K562 (cell line): ENCODE measurements around the gene STT3A.

Experiments
- BRCA1 ChIP-seq, 2 experiments: fragments of 450-650 bp in 1 of 2; sonication (generic) in 1 of 2; formaldehyde crosslinking in 1 of 2; IDR thresholded peaks; 2 replicates each; pipeline versions ENCODE4 v1.5.0 to v1.6.1; 2017 to 2020; ENCODE audit warnings: mild to moderate bottlenecking in 1 of 2, missing genetic modification reagents in 1 of 2
- CHCHD3 ChIP-seq: fragments of 250-450 bp; sonication (Bioruptor Pico); IDR thresholded peaks from 2 replicates; pipeline ENCODE4 v2.1.2; 2022; ENCODE audit warnings: mild to moderate bottlenecking
- FOS ChIP-seq: IDR thresholded peaks from 3 replicates; pipeline ENCODE4 v1.6.1; 2011; ENCODE audit not compliant: insufficient read length; ENCODE audit errors: extremely low read depth
- KDM1A ChIP-seq, 2 experiments: fragments of 450-650 bp; IDR thresholded peaks; 2 replicates each; pipeline ENCODE4 v1.6.1; 2016; ENCODE audit warnings: mild to moderate bottlenecking in 2 of 2
- NCOA1 ChIP-seq: fragments of 450-650 bp; IDR thresholded peaks from 2 replicates; pipeline ENCODE4 v1.6.1; 2016; ENCODE audit warnings: low read depth
- SP1 ChIP-seq: sonication (generic); formaldehyde crosslinking; IDR thresholded peaks from 2 replicates; pipeline ENCODE4 v1.8.1; 2022; ENCODE audit warnings: mild to moderate bottlenecking, missing genetic modification reagents
- TSC22D4 ChIP-seq: fragments of 450-650 bp; IDR thresholded peaks from 2 replicates; pipeline ENCODE4 v1.6.1; 2016; ENCODE audit warnings: missing genetic modification characterization, missing biosample characterization, control low read depth
- ZBTB7A ChIP-seq: IDR thresholded peaks from 2 replicates; pipeline ENCODE4 v1.6.1; 2011; ENCODE audit warnings: low read depth, mild to moderate bottlenecking, low read length, moderate library complexity, borderline replicate concordance; ENCODE audit not compliant: control insufficient read depth
- ZNF780A ChIP-seq: fragments of 250-450 bp; sonication (Bioruptor Pico); IDR thresholded peaks from 2 replicates; pipeline ENCODE4 v1.5.0; 2021; ENCODE audit warnings: mild to moderate bottlenecking
- TF ChIP-seq, protein P1 (sequence below): sonication (generic); formaldehyde crosslinking; IDR thresholded peaks from 2 replicates; pipeline ENCODE4 v1.8.0; 2022; ENCODE audit warnings: missing genetic modification reagents, mild to moderate bottlenecking, moderate library complexity, borderline replicate concordance
- TF ChIP-seq, protein P2 (sequence below): fragments of 250-450 bp; sonication (Bioruptor Pico); IDR thresholded peaks from 2 replicates; pipeline ENCODE4 v1.5.1; 2021; ENCODE audit warnings: mild to moderate bottlenecking
- TF ChIP-seq, protein P3 (sequence below), 3 experiments: IDR thresholded peaks in 2 of 3; conservative IDR thresholded peaks in 1 of 3; 2 replicates each; pipeline ENCODE4 v1.5.1; 2011 to 2012; ENCODE audit warnings: low read length in 3 of 3, mild to moderate bottlenecking in 3 of 3, control low read depth in 2 of 3, improper control_type of control experiment in 1 of 3, inconsistent platforms in 1 of 3, low read depth in 1 of 3, mixed read lengths in 1 of 3, moderate library complexity in 1 of 3; ENCODE audit not compliant: insufficient read depth in 2 of 3

DNA sequence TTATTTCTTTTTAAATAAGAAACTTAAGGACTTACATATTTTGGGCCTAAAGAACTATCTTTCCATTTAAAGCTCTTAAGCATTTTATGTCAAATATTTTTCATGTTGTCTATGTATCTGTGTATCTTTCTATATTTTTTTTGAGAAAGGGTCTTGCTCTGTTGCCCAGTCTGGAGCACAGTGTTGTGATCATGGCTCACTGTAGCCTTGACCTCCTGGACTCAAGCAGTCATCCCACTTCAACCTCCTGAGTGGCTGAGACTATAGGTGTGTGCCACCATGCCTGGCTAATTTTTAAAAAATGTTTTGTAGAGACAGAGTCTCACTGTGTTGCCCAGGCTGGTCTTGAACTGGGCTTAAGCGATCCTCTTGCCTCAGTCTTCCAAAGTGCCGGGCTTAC is 8.0 kb downstream of the STT3A start:
- TF ChIP-seq FOS = no peak
- TF ChIP-seq SP1 = no peak
- TF ChIP-seq, protein P1, sequence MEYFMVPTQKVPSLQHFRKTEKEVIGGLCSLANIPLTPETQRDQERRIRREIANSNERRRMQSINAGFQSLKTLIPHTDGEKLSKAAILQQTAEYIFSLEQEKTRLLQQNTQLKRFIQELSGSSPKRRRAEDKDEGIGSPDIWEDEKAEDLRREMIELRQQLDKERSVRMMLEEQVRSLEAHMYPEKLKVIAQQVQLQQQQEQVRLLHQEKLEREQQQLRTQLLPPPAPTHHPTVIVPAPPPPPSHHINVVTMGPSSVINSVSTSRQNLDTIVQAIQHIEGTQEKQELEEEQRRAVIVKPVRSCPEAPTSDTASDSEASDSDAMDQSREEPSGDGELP = no peak
- TF ChIP-seq KDM1A (IDR thresholded peaks at IDR 0.05) = no peak
- TF ChIP-seq CHCHD3 (CRISPR knock-in tag) = no peak
- TF ChIP-seq, protein P2, sequence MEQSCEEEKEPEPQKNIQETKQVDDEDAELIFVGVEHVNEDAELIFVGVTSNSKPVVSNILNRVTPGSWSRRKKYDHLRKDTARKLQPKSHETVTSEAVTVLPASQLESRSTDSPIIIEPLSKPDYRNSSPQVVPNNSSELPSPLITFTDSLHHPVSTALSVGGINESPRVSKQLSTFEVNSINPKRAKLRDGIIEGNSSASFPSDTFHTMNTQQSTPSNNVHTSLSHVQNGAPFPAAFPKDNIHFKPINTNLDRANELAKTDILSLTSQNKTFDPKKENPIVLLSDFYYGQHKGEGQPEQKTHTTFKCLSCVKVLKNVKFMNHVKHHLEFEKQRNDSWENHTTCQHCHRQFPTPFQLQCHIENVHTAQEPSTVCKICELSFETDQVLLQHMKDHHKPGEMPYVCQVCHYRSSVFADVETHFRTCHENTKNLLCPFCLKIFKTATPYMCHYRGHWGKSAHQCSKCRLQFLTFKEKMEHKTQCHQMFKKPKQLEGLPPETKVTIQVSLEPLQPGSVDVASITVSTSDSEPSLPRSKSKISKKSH (CRISPR knock-in tag) = no peak
- TF ChIP-seq, protein P3, sequence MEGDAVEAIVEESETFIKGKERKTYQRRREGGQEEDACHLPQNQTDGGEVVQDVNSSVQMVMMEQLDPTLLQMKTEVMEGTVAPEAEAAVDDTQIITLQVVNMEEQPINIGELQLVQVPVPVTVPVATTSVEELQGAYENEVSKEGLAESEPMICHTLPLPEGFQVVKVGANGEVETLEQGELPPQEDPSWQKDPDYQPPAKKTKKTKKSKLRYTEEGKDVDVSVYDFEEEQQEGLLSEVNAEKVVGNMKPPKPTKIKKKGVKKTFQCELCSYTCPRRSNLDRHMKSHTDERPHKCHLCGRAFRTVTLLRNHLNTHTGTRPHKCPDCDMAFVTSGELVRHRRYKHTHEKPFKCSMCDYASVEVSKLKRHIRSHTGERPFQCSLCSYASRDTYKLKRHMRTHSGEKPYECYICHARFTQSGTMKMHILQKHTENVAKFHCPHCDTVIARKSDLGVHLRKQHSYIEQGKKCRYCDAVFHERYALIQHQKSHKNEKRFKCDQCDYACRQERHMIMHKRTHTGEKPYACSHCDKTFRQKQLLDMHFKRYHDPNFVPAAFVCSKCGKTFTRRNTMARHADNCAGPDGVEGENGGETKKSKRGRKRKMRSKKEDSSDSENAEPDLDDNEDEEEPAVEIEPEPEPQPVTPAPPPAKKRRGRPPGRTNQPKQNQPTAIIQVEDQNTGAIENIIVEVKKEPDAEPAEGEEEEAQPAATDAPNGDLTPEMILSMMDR (IDR thresholded peaks at IDR 0.05 in 2 of 3, conservative IDR thresholded peaks at IDR 0.05 in 1 of 3; ENCODE audit: insufficient read depth in 2 of 3, low read depth in 1 of 3, low read length in 3 of 3) = no peak
- TF ChIP-seq ZNF780A (CRISPR knock-in tag) = no peak
- TF ChIP-seq TSC22D4 (tag) = no peak
- TF ChIP-seq ZBTB7A = no peak
- TF ChIP-seq NCOA1 = no peak
- no peak for TF ChIP-seq BRCA1 (IDR thresholded peaks at IDR 0.05)
- TF ChIP-seq BRCA1 (CRISPR knock-in tag; IDR thresholded peaks at IDR 0.05) = no peak
